SH-SY5Y (cell line): Measurements from ENCODE around the gene RAB33B.

ENCODE experiments used
- GATA2 ChIP-seq: IDR thresholded peaks from 2 replicates; pipeline ENCODE4 v1.6.1; 2011; ENCODE audit warnings: mild to moderate bottlenecking, low read depth, low read length
- GATA3 ChIP-seq: IDR thresholded peaks from 2 replicates; pipeline ENCODE4 v1.6.1; 2011; ENCODE audit warnings: low read depth, mild to moderate bottlenecking, low read length, moderate library complexity

DNA sequence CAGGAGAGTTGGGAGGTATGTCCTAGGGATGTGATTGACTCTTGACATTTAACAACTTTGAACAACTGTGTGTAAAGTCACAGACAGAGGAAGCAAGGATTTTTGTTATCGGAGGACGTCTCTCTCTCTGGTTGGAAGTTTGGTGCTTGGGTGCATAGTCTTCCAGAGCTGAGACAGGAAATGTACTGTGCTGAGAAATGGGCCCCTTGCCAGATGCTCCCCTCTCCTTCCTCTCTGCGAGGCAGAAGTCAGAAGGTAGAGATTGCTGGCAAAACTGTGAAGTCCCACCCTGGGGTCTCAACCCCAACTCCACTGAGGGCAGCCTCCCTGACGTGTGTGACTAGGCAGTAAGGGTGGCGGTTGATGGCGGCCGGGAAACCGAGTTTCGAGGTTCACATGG, 52.9 kb downstream of the RAB33B start:
- TF ChIP-seq GATA3 (no peak), GATA2 (no peak)
